Gastrocnemius medialis (tissue), 4 donors: ENCODE results near the gene NET1. TPM values are rescaled to one million over a fixed set of nuclear protein-coding genes. Genes with fewer than 3 reads are reported as not detected.

Experiments used
- ATAC-seq, 2 donors: fragments of 150-250 bp; one replicate each; pipeline ENCODE4 v1.9.1; 2016
- DNase-seq, 2 donors: peaks; one replicate each; pipeline ENCODE4 v3.0.0-alpha.2; 2019
- H3K27ac ChIP-seq, 4 donors: fragments of 200-600 bp; sonication (generic); 1 replicate in 1 of 4; 2 replicates in 3 of 4; pipeline ENCODE4 v1.5.1; 2016 to 2018; ENCODE audit warnings: mild to moderate bottlenecking in 2 of 4, moderate library complexity in 1 of 4
- H3K27me3 ChIP-seq, 3 donors: fragments of 200-600 bp; sonication (generic) in 2 of 3; 1 replicate in 1 of 3; 2 replicates in 2 of 3; pipeline versions ENCODE4 v1.5.1 to v1.6.0; 2016 to 2019; ENCODE audit warnings: mild to moderate bottlenecking in 1 of 3, moderate library complexity in 1 of 3
- H3K36me3 ChIP-seq, 2 donors: fragments of 200-600 bp; sonication (generic) in 1 of 2; one replicate each; pipeline ENCODE4 v1.5.1; 2017 to 2018
- H3K4me1 ChIP-seq, 2 donors: fragments of 200-600 bp; sonication (generic) in 1 of 2; one replicate each; pipeline ENCODE4 v1.5.1; 2016 to 2017; ENCODE audit warnings: mild to moderate bottlenecking in 2 of 2
- H3K4me3 ChIP-seq, 4 donors: fragments of 200-600 bp; sonication (generic) in 3 of 4; 1 replicate in 1 of 4; 2 replicates in 3 of 4; pipeline ENCODE4 v1.5.1; 2016 to 2019; ENCODE audit warnings: mild to moderate bottlenecking in 2 of 4
- H3K9me3 ChIP-seq, 3 donors: fragments of 200-600 bp; sonication (generic) in 2 of 3; 1 replicate in 1 of 3; 2 replicates in 2 of 3; pipeline ENCODE4 v1.5.1; 2016 to 2019
- POLR2A ChIP-seq, 2 donors: fragments of 450-650 bp; IDR thresholded peaks; one replicate each; pipeline ENCODE4 v1.6.1; 2017; ENCODE audit warnings: antibody characterized with exemption in 2 of 2, mild to moderate bottlenecking in 2 of 2, moderate library complexity in 2 of 2
- in situ Hi-C, 4 donors: fragments of 200-750 bp; cut with MboI; loops; one replicate each; pipeline versions ENCODE4 v1.15.0 to v1.8.0; 2017; ENCODE audit warnings: low sequenced_read_pairs in 4 of 4
- intact Hi-C: fragments of 100-400 bp; cut with DNase I; formaldehyde crosslinking; loops from one replicate; pipeline ENCODE4 v1.15.1; 2023; ENCODE audit warnings: low total_unique reads
- total RNA-seq, 4 donors: library from RNA; depleted of rRNA; stranded (reverse); fragments of >200 nt; gene quantifications; one replicate each; pipeline versions ENCODE4 v1.1.0 to v1.2.3, GENCODE V29; 2016
- TF ChIP-seq, protein P1 (sequence below), 5 experiments: fragments of 450-650 bp in 3 of 5; fragments of 200-600 bp in 2 of 5; sonication (generic) in 2 of 5; IDR thresholded peaks in 4 of 5; conservative IDR thresholded peaks in 1 of 5; 1 replicate in 4 of 5; 2 replicates in 1 of 5; pipeline ENCODE4 v1.5.1; 2016 to 2019; ENCODE audit warnings: antibody characterized with exemption in 5 of 5, mild to moderate bottlenecking in 3 of 5, moderate library complexity in 3 of 5

The NET1 gene
- total RNA-seq, 4 donors from 2014 or later: 19.8 to 76.4 (median 36.3) TPM

DNA sequence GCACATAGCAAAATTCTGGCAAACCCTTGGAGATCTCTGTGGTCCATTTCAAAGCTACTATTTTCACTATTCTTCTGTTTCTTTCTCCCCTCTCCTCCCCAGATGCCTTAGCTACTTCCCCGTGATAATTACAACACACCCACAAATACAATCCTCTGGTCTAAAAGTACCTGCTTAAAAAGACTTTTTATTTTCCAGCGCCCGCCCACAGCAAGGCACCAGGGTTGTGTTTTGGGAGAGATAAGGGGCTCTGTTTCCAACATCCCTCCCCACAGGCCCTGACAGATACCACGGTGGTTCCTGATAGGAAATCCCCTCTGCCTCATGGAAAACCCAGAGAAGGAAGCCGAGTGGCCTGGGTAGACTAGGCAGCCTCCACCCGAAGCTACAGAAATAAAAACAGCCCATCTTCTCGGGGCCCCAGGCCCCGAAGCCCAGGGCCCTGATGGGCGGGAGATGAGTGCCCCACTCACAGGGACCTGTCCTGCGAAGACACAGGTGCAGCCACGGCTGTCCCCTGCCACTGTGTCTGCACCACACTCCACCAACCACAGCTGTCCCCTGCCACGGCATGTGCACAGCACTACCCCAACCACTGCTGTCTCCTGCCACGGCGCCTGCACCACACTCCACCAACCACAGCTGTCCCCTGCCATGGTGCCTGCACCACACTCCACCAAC is 67.3 kb downstream of the NET1 start:
- no peak for ATAC-seq
- no peaks in the 10 kb centered on the region for H3K27me3 ChIP-seq
- no peaks in the 10 kb centered on the region for H3K4me1 ChIP-seq
- intact Hi-C loops: no loop called here
- no peaks in the 10 kb centered on the region for H3K36me3 ChIP-seq
- TF ChIP-seq, protein P1, sequence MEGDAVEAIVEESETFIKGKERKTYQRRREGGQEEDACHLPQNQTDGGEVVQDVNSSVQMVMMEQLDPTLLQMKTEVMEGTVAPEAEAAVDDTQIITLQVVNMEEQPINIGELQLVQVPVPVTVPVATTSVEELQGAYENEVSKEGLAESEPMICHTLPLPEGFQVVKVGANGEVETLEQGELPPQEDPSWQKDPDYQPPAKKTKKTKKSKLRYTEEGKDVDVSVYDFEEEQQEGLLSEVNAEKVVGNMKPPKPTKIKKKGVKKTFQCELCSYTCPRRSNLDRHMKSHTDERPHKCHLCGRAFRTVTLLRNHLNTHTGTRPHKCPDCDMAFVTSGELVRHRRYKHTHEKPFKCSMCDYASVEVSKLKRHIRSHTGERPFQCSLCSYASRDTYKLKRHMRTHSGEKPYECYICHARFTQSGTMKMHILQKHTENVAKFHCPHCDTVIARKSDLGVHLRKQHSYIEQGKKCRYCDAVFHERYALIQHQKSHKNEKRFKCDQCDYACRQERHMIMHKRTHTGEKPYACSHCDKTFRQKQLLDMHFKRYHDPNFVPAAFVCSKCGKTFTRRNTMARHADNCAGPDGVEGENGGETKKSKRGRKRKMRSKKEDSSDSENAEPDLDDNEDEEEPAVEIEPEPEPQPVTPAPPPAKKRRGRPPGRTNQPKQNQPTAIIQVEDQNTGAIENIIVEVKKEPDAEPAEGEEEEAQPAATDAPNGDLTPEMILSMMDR (IDR thresholded peaks at IDR 0.05 in 4 of 5, conservative IDR thresholded peaks at IDR 0.05 in 1 of 5): no peak
- no peak for TF ChIP-seq POLR2A (IDR thresholded peaks at IDR 0.05)
- no peaks in the 10 kb centered on the region for H3K9me3 ChIP-seq
- H3K4me3 ChIP-seq: no peak overlapping the region
- in situ Hi-C loops: no loop called here
- H3K27ac ChIP-seq: no peak overlapping the region
- DNase-seq: no peak

GRCh38 chr10:5480162-5480941 is 68.0 kb downstream of the NET1 start:
- H3K27me3 ChIP-seq: no peaks in the 10 kb centered on the region
- in situ Hi-C loops (no loop called here), intact Hi-C loops (no loop called here)
- DNase-seq (no peak), ATAC-seq (no peak)
- H3K27ac ChIP-seq: no peak overlapping the region
- no peaks in the 10 kb centered on the region for H3K36me3 ChIP-seq
- H3K9me3 ChIP-seq: no peaks in the 10 kb centered on the region
- H3K4me1 ChIP-seq: no peaks in the 10 kb centered on the region
- no peak for TF ChIP-seq POLR2A (IDR thresholded peaks at IDR 0.05)
- TF ChIP-seq, protein P1 (IDR thresholded peaks at IDR 0.05 in 4 of 5, conservative IDR thresholded peaks at IDR 0.05 in 1 of 5): no peak
- no peak overlapping the region for H3K4me3 ChIP-seq

- H3K36me3 ChIP-seq: no peaks in the 10 kb centered on the region
- H3K4me1 ChIP-seq: no peaks in the 10 kb centered on the region
- H3K27me3 ChIP-seq: no peaks in the 10 kb centered on the region
- no peak overlapping the region for H3K4me3 ChIP-seq
- DNase-seq (no peak), ATAC-seq (no peak)
- TF ChIP-seq, protein P1 (IDR thresholded peaks at IDR 0.05 in 4 of 5, conservative IDR thresholded peaks at IDR 0.05 in 1 of 5): no peak
- TF ChIP-seq POLR2A (IDR thresholded peaks at IDR 0.05): no peak
- H3K9me3 ChIP-seq: no peaks in the 10 kb centered on the region
- intact Hi-C loops (no loop called here), in situ Hi-C loops (no loop called here)
- H3K27ac ChIP-seq: no peak overlapping the region
Observed at GRCh38 chr10:5481121-5481520, 68.8 kb downstream of the NET1 start.

- H3K9me3 ChIP-seq: no peaks in the 10 kb centered on the region
- no peaks in the 10 kb centered on the region for H3K4me1 ChIP-seq
- TF ChIP-seq POLR2A (IDR thresholded peaks at IDR 0.05): no peak
- TF ChIP-seq, protein P1 (IDR thresholded peaks at IDR 0.05 in 4 of 5, conservative IDR thresholded peaks at IDR 0.05 in 1 of 5): no peak
- no peak for ATAC-seq
- no peaks in the 10 kb centered on the region for H3K27me3 ChIP-seq
- intact Hi-C loops: no loop called here
- DNase-seq: no peak
- H3K27ac ChIP-seq: no peak overlapping the region
- no peak overlapping the region for H3K4me3 ChIP-seq
- in situ Hi-C loops: no loop called here
- no peaks in the 10 kb centered on the region for H3K36me3 ChIP-seq
Observed at GRCh38 chr10:5482016-5482415, 69.7 kb downstream of the NET1 start.
